HEK293 (cell line): Measurements from ENCODE around the gene APLF.

ENCODE experiments used
- CTCF ChIA-PET: fragments of 350-600 bp; formaldehyde crosslinking; extraction: SDS; loops from one replicate; lab custom pipeline; 2021; ENCODE audit warnings: antibody characterized with exemption; lab: Yijun Ruan, JAX
- POLR2A ChIA-PET: fragments of 300-600 bp; formaldehyde crosslinking; extraction: SDS; loops from one replicate; lab custom pipeline; 2020; ENCODE audit warnings: antibody characterized with exemption, inconsistent platforms; lab: Yijun Ruan, JAX
- H3K27ac ChIP-seq: fragments of 200-500 bp; sonication (Bioruptor generic); 2 replicates; pipeline ENCODE4 v1.5.1; 2014; ENCODE audit warnings: low read depth, low read length, control low read depth, inconsistent platforms; ENCODE audit errors: extremely low read depth
- H3K36me3 ChIP-seq, 2 experiments: fragments of 200-500 bp in 1 of 2; sonication (Bioruptor generic) in 1 of 2; 1 replicate in 1 of 2; 2 replicates in 1 of 2; pipeline ENCODE4 v1.5.1; 2014 to 2017; ENCODE audit warnings: inconsistent platforms in 2 of 2, low read length in 2 of 2; ENCODE audit not compliant: control insufficient read depth in 2 of 2, insufficient read depth in 1 of 2
- H3K4me1 ChIP-seq: fragments of 200-500 bp; sonication (Bioruptor generic); 2 replicates; pipeline ENCODE4 v1.5.1; 2014; ENCODE audit warnings: mild to moderate bottlenecking, low read length, inconsistent platforms; ENCODE audit not compliant: control insufficient read depth, insufficient read depth
- H3K4me3 ChIP-seq: 2 replicates; pipeline ENCODE4 v1.5.1; 2011; ENCODE audit warnings: low read depth, mild to moderate bottlenecking, control low read depth, low read length, moderate library complexity
- H3K9me3 ChIP-seq: fragments of 200-500 bp; sonication (Bioruptor generic); 2 replicates; pipeline ENCODE4 v1.5.1; 2014; ENCODE audit warnings: low read depth, low read length, inconsistent platforms; ENCODE audit not compliant: control insufficient read depth, insufficient read depth
- KLF7 ChIP-seq: fragments of 450-650 bp; formaldehyde crosslinking; IDR thresholded peaks from 2 replicates; pipeline ENCODE4 v1.5.1; 2016; ENCODE audit warnings: missing biosample characterization, missing genetic modification characterization, borderline replicate concordance
- SP2 ChIP-seq: fragments of 450-650 bp; formaldehyde crosslinking; IDR thresholded peaks from 2 replicates; pipeline ENCODE4 v1.5.1; 2016; ENCODE audit warnings: missing biosample characterization, missing genetic modification characterization
- ZBTB21 ChIP-seq: fragments of 450-650 bp; formaldehyde crosslinking; IDR thresholded peaks from 2 replicates; pipeline ENCODE4 v1.5.1; 2017; ENCODE audit warnings: missing biosample characterization, missing genetic modification characterization
- ZNF10 ChIP-seq: fragments of 450-650 bp; formaldehyde crosslinking; IDR thresholded peaks from 2 replicates; pipeline ENCODE4 v1.5.1; 2017; ENCODE audit warnings: missing biosample characterization, missing genetic modification characterization
- ZNF248 ChIP-seq: fragments of 450-650 bp; formaldehyde crosslinking; IDR thresholded peaks from 2 replicates; pipeline ENCODE4 v1.5.1; 2017; ENCODE audit warnings: missing biosample characterization, missing genetic modification characterization
- ZNF549 ChIP-seq: fragments of 450-650 bp; IDR thresholded peaks from 2 replicates; pipeline ENCODE4 v1.5.1; 2018; ENCODE audit warnings: missing biosample characterization, missing genetic modification characterization, mild to moderate bottlenecking, inconsistent platforms, moderate library complexity
- ZNF558 ChIP-seq: fragments of 450-650 bp; formaldehyde crosslinking; IDR thresholded peaks from 2 replicates; pipeline ENCODE4 v1.5.1; 2016; ENCODE audit warnings: missing biosample characterization, missing genetic modification characterization
- ZNF596 ChIP-seq: fragments of 450-650 bp; IDR thresholded peaks from 2 replicates; pipeline ENCODE4 v1.5.0; 2018; ENCODE audit warnings: missing biosample characterization, mild to moderate bottlenecking, missing genetic modification characterization, moderate library complexity
- ZNF654 ChIP-seq: fragments of 450-650 bp; formaldehyde crosslinking; IDR thresholded peaks from 2 replicates; pipeline ENCODE4 v1.5.1; 2016; ENCODE audit warnings: low read depth, missing biosample characterization, missing genetic modification characterization
- ZNF670 ChIP-seq: fragments of 450-650 bp; formaldehyde crosslinking; IDR thresholded peaks from 2 replicates; pipeline ENCODE4 v1.5.1; 2016; ENCODE audit warnings: missing biosample characterization, missing genetic modification characterization, low read depth
- ZNF707 ChIP-seq: fragments of 450-650 bp; formaldehyde crosslinking; IDR thresholded peaks from 2 replicates; pipeline ENCODE4 v1.5.1; 2016; ENCODE audit warnings: missing biosample characterization, missing genetic modification characterization
- ZSCAN23 ChIP-seq: fragments of 450-650 bp; formaldehyde crosslinking; IDR thresholded peaks from 2 replicates; pipeline ENCODE4 v1.5.1; 2016; ENCODE audit warnings: missing biosample characterization, missing genetic modification characterization
- TF ChIP-seq, protein P1 (sequence below): fragments of 450-650 bp; formaldehyde crosslinking; IDR thresholded peaks from 2 replicates; pipeline ENCODE4 v1.5.1; 2016; ENCODE audit warnings: missing biosample characterization, missing genetic modification characterization
- TF ChIP-seq, protein P2 (sequence below): fragments of 450-650 bp; formaldehyde crosslinking; IDR thresholded peaks from 2 replicates; pipeline ENCODE4 v1.5.1; 2016; ENCODE audit warnings: missing biosample characterization, missing genetic modification characterization
- TF ChIP-seq, protein P3 (sequence below): fragments of 450-650 bp; formaldehyde crosslinking; IDR thresholded peaks from 2 replicates; pipeline ENCODE4 v1.5.1; 2016; ENCODE audit warnings: missing biosample characterization, missing genetic modification characterization
- TF ChIP-seq, protein P4 (sequence below): fragments of 450-650 bp; formaldehyde crosslinking; conservative IDR thresholded peaks from 2 replicates; pipeline ENCODE4 v1.5.1; 2016; ENCODE audit warnings: low read depth, missing biosample characterization, missing genetic modification characterization
- TF ChIP-seq, protein P5 (sequence below): fragments of 450-650 bp; formaldehyde crosslinking; IDR thresholded peaks from 2 replicates; pipeline ENCODE4 v1.5.1; 2017; ENCODE audit warnings: missing biosample characterization, missing genetic modification characterization
- TF ChIP-seq, protein P6 (sequence below): fragments of 450-650 bp; formaldehyde crosslinking; IDR thresholded peaks from 2 replicates; pipeline ENCODE4 v1.5.1; 2017; ENCODE audit warnings: missing biosample characterization, mild to moderate bottlenecking, missing genetic modification characterization, moderate library complexity

APLF gene

DNA sequence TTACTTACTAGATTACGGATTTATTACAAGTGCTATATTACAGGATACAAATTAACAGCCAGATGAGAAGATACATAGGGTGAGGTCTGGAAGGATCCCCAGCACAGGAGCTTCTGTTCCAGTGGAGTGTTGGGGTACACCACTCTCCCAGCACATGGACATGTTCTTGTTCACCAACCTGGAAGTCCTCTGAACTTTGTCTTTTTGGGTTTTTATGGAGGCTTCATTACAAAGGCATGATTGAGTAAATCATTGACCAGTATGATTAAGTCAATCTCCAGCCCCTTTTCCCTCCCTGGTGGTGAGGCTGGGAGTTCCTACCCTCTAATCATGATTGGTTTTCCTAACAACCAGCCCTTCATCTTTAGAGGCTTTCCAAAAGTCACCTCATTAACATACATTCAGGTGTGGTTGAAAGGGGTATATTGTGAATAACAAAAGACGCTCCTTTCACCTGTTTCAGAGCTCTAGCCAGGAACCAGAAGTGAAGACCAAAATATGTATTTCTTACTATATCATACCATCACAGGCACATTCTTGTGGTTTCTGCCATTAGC is 38.3 kb downstream of the APLF start:
- TF ChIP-seq, protein P1, sequence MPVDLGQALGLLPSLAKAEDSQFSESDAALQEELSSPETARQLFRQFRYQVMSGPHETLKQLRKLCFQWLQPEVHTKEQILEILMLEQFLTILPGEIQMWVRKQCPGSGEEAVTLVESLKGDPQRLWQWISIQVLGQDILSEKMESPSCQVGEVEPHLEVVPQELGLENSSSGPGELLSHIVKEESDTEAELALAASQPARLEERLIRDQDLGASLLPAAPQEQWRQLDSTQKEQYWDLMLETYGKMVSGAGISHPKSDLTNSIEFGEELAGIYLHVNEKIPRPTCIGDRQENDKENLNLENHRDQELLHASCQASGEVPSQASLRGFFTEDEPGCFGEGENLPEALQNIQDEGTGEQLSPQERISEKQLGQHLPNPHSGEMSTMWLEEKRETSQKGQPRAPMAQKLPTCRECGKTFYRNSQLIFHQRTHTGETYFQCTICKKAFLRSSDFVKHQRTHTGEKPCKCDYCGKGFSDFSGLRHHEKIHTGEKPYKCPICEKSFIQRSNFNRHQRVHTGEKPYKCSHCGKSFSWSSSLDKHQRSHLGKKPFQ (tag by site-specific recombination), result no peak
- TF ChIP-seq SP2, result no peak
- TF ChIP-seq ZNF558, result no peak
- TF ChIP-seq, protein P2, sequence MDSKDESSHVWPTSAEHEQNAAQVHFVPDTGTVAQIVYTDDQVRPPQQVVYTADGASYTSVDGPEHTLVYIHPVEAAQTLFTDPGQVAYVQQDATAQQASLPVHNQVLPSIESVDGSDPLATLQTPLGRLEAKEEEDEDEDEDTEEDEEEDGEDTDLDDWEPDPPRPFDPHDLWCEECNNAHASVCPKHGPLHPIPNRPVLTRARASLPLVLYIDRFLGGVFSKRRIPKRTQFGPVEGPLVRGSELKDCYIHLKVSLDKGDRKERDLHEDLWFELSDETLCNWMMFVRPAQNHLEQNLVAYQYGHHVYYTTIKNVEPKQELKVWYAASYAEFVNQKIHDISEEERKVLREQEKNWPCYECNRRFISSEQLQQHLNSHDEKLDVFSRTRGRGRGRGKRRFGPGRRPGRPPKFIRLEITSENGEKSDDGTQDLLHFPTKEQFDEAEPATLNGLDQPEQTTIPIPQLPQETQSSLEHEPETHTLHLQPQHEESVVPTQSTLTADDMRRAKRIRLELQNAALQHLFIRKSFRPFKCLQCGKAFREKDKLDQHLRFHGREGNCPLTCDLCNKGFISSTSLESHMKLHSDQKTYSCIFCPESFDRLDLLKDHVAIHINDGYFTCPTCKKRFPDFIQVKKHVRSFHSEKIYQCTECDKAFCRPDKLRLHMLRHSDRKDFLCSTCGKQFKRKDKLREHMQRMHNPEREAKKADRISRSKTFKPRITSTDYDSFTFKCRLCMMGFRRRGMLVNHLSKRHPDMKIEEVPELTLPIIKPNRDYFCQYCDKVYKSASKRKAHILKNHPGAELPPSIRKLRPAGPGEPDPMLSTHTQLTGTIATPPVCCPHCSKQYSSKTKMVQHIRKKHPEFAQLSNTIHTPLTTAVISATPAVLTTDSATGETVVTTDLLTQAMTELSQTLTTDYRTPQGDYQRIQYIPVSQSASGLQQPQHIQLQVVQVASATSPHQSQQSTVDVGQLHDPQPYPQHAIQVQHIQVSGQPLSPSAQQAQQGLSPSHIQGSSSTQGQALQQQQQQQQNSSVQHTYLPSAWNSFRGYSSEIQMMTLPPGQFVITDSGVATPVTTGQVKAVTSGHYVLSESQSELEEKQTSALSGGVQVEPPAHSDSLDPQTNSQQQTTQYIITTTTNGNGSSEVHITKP (tag by site-specific recombination), result no peak
- TF ChIP-seq, protein P3, sequence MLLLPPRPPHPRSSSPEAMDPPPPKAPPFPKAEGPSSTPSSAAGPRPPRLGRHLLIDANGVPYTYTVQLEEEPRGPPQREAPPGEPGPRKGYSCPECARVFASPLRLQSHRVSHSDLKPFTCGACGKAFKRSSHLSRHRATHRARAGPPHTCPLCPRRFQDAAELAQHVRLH, result no peak
- no peak for TF ChIP-seq ZNF248 (tag by site-specific recombination)
- TF ChIP-seq, protein P4, sequence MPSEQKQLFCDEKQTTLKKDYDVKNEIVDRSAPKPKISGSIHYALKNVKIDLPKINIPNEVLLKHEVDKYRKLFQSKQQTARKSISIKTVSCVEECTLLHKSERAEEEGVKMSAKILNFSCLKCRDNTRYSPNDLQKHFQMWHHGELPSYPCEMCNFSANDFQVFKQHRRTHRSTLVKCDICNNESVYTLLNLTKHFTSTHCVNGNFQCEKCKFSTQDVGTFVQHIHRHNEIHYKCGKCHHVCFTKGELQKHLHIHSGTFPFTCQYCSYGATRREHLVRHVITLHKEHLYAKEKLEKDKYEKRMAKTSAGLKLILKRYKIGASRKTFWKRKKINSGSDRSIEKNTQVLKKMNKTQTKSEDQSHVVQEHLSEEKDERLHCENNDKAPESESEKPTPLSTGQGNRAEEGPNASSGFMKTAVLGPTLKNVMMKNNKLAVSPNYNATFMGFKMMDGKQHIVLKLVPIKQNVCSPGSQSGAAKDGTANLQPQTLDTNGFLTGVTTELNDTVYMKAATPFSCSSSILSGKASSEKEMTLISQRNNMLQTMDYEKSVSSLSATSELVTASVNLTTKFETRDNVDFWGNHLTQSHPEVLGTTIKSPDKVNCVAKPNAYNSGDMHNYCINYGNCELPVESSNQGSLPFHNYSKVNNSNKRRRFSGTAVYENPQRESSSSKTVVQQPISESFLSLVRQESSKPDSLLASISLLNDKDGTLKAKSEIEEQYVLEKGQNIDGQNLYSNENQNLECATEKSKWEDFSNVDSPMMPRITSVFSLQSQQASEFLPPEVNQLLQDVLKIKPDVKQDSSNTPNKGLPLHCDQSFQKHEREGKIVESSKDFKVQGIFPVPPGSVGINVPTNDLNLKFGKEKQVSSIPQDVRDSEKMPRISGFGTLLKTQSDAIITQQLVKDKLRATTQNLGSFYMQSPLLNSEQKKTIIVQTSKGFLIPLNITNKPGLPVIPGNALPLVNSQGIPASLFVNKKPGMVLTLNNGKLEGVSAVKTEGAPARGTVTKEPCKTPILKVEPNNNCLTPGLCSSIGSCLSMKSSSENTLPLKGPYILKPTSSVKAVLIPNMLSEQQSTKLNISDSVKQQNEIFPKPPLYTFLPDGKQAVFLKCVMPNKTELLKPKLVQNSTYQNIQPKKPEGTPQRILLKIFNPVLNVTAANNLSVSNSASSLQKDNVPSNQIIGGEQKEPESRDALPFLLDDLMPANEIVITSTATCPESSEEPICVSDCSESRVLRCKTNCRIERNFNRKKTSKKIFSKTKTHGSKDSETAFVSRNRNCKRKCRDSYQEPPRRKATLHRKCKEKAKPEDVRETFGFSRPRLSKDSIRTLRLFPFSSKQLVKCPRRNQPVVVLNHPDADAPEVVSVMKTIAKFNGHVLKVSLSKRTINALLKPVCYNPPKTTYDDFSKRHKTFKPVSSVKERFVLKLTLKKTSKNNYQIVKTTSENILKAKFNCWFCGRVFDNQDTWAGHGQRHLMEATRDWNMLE (tag by site-specific recombination), result no peak
- TF ChIP-seq, protein P5, sequence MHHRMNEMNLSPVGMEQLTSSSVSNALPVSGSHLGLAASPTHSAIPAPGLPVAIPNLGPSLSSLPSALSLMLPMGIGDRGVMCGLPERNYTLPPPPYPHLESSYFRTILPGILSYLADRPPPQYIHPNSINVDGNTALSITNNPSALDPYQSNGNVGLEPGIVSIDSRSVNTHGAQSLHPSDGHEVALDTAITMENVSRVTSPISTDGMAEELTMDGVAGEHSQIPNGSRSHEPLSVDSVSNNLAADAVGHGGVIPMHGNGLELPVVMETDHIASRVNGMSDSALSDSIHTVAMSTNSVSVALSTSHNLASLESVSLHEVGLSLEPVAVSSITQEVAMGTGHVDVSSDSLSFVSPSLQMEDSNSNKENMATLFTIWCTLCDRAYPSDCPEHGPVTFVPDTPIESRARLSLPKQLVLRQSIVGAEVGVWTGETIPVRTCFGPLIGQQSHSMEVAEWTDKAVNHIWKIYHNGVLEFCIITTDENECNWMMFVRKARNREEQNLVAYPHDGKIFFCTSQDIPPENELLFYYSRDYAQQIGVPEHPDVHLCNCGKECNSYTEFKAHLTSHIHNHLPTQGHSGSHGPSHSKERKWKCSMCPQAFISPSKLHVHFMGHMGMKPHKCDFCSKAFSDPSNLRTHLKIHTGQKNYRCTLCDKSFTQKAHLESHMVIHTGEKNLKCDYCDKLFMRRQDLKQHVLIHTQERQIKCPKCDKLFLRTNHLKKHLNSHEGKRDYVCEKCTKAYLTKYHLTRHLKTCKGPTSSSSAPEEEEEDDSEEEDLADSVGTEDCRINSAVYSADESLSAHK (tag by site-specific recombination), result no peak
- TF ChIP-seq, protein P6, sequence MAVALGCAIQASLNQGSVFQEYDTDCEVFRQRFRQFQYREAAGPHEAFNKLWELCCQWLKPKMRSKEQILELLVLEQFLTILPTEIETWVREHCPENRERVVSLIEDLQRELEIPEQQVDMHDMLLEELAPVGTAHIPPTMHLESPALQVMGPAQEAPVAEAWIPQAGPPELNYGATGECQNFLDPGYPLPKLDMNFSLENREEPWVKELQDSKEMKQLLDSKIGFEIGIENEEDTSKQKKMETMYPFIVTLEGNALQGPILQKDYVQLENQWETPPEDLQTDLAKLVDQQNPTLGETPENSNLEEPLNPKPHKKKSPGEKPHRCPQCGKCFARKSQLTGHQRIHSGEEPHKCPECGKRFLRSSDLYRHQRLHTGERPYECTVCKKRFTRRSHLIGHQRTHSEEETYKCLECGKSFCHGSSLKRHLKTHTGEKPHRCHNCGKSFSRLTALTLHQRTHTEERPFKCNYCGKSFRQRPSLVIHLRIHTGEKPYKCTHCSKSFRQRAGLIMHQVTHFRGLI (tag by site-specific recombination), result no peak
- TF ChIP-seq ZSCAN23 (tag by site-specific recombination), result no peak
- no peak for TF ChIP-seq KLF7 (tag by site-specific recombination)
- TF ChIP-seq ZBTB21 (tag by site-specific recombination), result no peak
- TF ChIP-seq ZNF670 (tag by site-specific recombination), result no peak
- TF ChIP-seq ZNF596 (tag by site-specific recombination), result no peak
- TF ChIP-seq ZNF549 (tag by site-specific recombination), result no peak
- TF ChIP-seq ZNF707 (tag by site-specific recombination), result no peak
- no peak for TF ChIP-seq ZNF654 (tag by site-specific recombination)
- TF ChIP-seq ZNF10 (tag by site-specific recombination), result no peak
- Histone ChIP-seq H3K4me1 (no peaks in the 10 kb centered on the region), H3K4me3 (no peak overlapping the region), H3K27ac (no peak overlapping the region), H3K36me3 (no peaks in the 10 kb centered on the region), H3K9me3 (no peaks in the 10 kb centered on the region)
- ChIA-PET POLR2A (no interaction called here), CTCF (interaction anchor here (0.9 kb wide), 1 partner anchor 203 kb away, joined by 3 read pairs; no protein-coding TSS in a partner anchor)
